Omental fat pad (tissue), 4 donors: ENCODE data around the gene SLC25A23. TPM values are rescaled to one million over a fixed set of nuclear protein-coding genes. Genes with fewer than 3 reads are reported as not detected.

ENCODE experiments used
- ATAC-seq: fragments of 150-250 bp; one replicate; pipeline ENCODE4 v1.9.1; 2016; ENCODE audit warnings: mild to moderate bottlenecking, moderate library complexity; ENCODE audit not compliant: low FRiP score
- DNase-seq: peaks from one replicate; pipeline ENCODE4 v3.0.0-alpha.2; 2019; ENCODE audit warnings: low spot score
- total RNA-seq, 4 donors: library from RNA; depleted of rRNA; stranded (reverse); fragments of >200 nt; gene quantifications; one replicate each; pipeline ENCODE4 v1.1.0, GENCODE V29; 2016
- TF ChIP-seq, protein P1 (sequence below), 3 donors: fragments of 450-650 bp; IDR thresholded peaks; one replicate each; pipeline ENCODE4 v1.5.1; 2016 to 2017; ENCODE audit warnings: antibody characterized with exemption in 3 of 3, mild to moderate bottlenecking in 3 of 3, moderate library complexity in 2 of 3

SLC25A23 gene
- total RNA-seq, 4 donors from 2014 or later = 24.6 to 28.7 (median 26.3) TPM

- no peak for DNase-seq
- no peak for ATAC-seq
- TF ChIP-seq, protein P1, sequence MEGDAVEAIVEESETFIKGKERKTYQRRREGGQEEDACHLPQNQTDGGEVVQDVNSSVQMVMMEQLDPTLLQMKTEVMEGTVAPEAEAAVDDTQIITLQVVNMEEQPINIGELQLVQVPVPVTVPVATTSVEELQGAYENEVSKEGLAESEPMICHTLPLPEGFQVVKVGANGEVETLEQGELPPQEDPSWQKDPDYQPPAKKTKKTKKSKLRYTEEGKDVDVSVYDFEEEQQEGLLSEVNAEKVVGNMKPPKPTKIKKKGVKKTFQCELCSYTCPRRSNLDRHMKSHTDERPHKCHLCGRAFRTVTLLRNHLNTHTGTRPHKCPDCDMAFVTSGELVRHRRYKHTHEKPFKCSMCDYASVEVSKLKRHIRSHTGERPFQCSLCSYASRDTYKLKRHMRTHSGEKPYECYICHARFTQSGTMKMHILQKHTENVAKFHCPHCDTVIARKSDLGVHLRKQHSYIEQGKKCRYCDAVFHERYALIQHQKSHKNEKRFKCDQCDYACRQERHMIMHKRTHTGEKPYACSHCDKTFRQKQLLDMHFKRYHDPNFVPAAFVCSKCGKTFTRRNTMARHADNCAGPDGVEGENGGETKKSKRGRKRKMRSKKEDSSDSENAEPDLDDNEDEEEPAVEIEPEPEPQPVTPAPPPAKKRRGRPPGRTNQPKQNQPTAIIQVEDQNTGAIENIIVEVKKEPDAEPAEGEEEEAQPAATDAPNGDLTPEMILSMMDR (IDR thresholded peaks at IDR 0.05) = no peak
Observed at GRCh38 chr19:6465006-6465405, 5.4 kb upstream of the SLC25A23 start.

GRCh38 chr19:6464070-6464873 lies 4.7 kb upstream of the SLC25A23 start, which contains the start of gene CRB3:
Gene CRB3, plus strand, starts transcription at chr19:6464271. Its CDS starts 431 bp downstream, at chr19:6464702.
- no peak for ATAC-seq
- TF ChIP-seq, protein P1 (IDR thresholded peaks at IDR 0.05) = no peak
- DNase-seq = no peak

GRCh38 chr19:6460099-6460884 lies 700 bp upstream of the SLC25A23 start:
- DNase-seq = peak; percentile 77
- peak; percentile 91 for ATAC-seq
- TF ChIP-seq, protein P1 (IDR thresholded peaks at IDR 0.05) = peak in 1 of 3 donors; percentile 47

GRCh38 chr19:6458695-6459261 lies 814 bp downstream of the SLC25A23 start:
- TF ChIP-seq, protein P1 (IDR thresholded peaks at IDR 0.05) = no peak
- ATAC-seq (no peak), DNase-seq (no peak)

DNA sequence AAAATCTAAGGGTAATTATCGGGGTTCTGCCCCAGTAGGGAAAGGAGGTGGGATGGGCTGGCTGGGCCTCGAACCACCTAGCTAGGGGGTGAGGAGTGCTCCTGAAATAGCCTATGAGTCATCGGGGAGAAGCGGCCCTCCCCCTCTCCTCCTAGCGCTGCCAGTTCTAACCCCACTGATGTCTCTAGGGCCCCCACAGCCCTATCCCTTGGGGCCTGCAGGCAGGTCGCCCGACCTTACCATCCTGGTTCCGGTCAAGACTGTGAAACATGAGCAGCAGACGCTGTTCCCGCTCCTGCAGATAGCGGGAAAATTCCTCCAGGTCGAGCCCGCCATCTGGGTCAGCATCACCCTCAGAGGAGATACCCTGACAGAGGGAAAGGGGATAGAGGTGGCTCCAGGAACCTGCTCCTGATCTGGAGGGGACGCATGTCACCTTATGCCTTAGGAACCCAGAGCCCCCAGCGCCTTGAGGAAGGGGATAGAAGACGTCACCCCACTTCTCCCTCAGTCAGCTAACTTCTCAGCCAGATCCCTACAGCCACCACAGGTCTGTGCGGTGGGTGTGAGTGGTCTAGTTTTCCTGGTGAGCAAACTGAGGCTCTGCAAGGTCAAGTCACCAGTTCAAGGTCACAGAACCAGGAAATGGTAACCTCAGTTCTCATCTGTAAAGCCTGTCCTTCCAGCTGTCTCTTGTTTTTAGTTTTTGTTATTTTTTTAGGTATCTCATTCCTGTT lies 1.5 kb downstream of the SLC25A23 start:
- no peak for ATAC-seq
- TF ChIP-seq, protein P1 (IDR thresholded peaks at IDR 0.05) = no peak
- no peak for DNase-seq

- ATAC-seq (no peak), DNase-seq (no peak)
- TF ChIP-seq, protein P1 (IDR thresholded peaks at IDR 0.05) = no peak
Observed at GRCh38 chr19:6455924-6456323, 3.7 kb downstream of the SLC25A23 start.
